ENCODE data around the gene ZFYVE9.

The ZFYVE9 gene

DNA sequence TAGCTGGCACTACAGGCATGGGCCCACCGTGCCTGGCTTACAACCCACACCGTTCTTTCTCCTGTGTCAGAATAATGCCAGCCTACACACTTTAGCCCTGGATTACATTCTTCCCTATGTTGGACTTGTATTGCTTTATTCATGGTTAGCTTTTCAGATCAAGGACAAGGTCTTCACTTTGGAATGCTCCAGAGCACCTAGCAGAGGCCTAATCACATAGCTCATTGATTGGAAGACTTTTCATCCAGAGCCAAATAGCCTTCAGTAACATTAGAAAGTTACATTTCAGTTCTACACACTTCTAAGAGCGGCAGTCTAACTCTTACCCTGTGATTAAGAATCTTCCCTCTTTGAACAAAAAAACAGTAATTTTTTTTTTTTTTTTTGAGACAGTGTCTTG lies 29.4 kb upstream of the ZFYVE9 start:
- DNase-seq (ENCODE audit: low read depth): no peak
- TF ChIP-seq POLR2A (IDR thresholded peaks at IDR 0.05; ENCODE audit: extremely low read depth, insufficient read length) (no peak), MYC (IDR thresholded peaks at IDR 0.05; ENCODE audit: low read depth, low read length) (no peak)
- TF ChIP-seq, protein P1, sequence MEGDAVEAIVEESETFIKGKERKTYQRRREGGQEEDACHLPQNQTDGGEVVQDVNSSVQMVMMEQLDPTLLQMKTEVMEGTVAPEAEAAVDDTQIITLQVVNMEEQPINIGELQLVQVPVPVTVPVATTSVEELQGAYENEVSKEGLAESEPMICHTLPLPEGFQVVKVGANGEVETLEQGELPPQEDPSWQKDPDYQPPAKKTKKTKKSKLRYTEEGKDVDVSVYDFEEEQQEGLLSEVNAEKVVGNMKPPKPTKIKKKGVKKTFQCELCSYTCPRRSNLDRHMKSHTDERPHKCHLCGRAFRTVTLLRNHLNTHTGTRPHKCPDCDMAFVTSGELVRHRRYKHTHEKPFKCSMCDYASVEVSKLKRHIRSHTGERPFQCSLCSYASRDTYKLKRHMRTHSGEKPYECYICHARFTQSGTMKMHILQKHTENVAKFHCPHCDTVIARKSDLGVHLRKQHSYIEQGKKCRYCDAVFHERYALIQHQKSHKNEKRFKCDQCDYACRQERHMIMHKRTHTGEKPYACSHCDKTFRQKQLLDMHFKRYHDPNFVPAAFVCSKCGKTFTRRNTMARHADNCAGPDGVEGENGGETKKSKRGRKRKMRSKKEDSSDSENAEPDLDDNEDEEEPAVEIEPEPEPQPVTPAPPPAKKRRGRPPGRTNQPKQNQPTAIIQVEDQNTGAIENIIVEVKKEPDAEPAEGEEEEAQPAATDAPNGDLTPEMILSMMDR (IDR thresholded peaks at IDR 0.05; ENCODE audit: low read depth, low read length): no peak
- TF ChIP-seq, protein P2, sequence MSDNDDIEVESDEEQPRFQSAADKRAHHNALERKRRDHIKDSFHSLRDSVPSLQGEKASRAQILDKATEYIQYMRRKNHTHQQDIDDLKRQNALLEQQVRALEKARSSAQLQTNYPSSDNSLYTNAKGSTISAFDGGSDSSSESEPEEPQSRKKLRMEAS (IDR thresholded peaks at IDR 0.05; ENCODE audit: low read depth, low read length): no peak
- no peak overlapping the region for H3K4me3 ChIP-seq (ENCODE audit: low read depth, low read length)

DNA sequence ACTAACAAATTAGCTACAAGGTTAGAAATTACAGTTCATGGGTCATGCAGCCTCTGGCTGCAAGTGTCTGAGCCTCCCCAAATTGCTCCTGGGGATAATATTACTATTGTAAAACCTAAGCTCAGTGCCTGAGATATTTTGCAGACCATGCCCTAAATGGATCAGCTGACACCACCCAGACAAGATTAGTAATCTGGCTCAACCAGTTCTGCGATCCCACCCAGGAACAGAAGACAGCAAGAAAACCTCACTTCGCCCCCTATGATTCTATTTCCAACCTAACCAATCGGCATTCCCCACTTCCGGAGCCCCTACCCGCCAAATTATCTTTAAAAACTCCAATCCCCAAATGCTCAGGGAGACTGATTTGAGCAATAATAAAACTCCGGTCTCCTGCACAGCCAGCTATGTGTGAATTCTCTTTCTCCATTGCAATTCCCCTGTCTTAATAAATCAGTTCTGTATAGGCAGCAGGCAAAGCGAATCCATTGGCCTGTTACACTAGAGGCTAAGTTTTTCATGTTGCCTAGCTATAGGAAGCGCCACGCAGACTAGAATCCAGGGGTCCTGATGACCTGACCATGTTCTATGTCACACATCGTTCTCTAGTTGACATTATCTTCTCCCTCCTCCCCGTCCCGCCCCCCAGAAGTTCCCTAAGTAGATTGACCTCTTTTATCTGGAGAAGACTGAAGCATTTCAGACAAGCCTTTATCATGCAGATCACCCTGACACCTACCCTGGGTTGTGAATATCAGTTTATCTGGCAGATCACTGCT lies 22.4 kb upstream of the ZFYVE9 start:
- TF ChIP-seq, protein P1 (IDR thresholded peaks at IDR 0.05; ENCODE audit: low read depth, low read length): no peak
- TF ChIP-seq POLR2A (IDR thresholded peaks at IDR 0.05; ENCODE audit: extremely low read depth, insufficient read length) (no peak), MYC (IDR thresholded peaks at IDR 0.05; ENCODE audit: low read depth, low read length) (no peak)
- TF ChIP-seq, protein P2 (IDR thresholded peaks at IDR 0.05; ENCODE audit: low read depth, low read length): no peak
- H3K4me3 ChIP-seq (ENCODE audit: low read depth, low read length): no peak overlapping the region
- no peak for DNase-seq (ENCODE audit: low read depth)

DNA sequence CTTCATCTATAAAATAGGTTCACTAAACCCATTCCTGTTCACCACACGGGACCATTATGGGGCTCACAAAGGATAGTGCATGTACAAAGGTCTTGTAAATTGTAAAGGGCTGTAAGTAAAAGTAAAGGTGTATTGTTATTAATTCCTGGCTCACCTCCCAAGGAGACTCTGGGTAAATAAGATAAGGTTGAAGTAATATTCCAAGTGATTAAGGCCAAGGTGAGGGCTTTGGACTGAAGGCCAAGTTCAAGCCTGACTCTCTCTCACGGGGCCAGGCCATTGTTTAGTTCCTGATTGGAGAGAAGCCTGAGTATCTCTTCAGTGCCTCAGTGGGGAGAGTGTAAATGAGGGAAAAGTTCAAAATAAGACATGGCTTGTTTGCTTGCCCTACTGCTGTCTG lies 19.5 kb upstream of the ZFYVE9 start:
- H3K4me3 ChIP-seq (ENCODE audit: low read depth, low read length): no peak overlapping the region
- DNase-seq (ENCODE audit: low read depth): no peak
- TF ChIP-seq, protein P1 (IDR thresholded peaks at IDR 0.05; ENCODE audit: low read depth, low read length): no peak
- TF ChIP-seq MYC (IDR thresholded peaks at IDR 0.05; ENCODE audit: low read depth, low read length) (no peak), POLR2A (IDR thresholded peaks at IDR 0.05; ENCODE audit: extremely low read depth, insufficient read length) (no peak)
- TF ChIP-seq, protein P2 (IDR thresholded peaks at IDR 0.05; ENCODE audit: low read depth, low read length): no peak

DNA sequence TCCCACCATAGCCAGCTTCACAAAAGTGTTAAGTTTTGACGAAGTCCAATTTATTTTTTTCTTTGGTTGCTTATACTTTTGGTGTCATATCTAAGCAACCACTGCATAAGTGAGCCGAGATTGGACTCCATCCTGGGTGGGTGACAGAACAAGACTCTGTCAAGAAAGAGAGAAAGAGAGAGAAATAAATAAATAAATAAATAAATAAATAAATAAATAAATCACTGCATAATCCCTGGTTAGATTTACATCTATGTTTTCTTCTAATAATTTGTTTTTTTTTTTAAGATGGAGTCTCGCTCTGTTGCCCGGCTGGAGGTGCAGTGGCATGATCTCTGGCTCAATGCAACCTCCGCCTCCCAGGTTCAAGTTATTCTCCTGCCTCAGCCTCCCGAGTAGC lies 18.3 kb upstream of the ZFYVE9 start:
- TF ChIP-seq, protein P1 (IDR thresholded peaks at IDR 0.05; ENCODE audit: low read depth, low read length): no peak
- TF ChIP-seq MYC (IDR thresholded peaks at IDR 0.05; ENCODE audit: low read depth, low read length) (no peak), POLR2A (IDR thresholded peaks at IDR 0.05; ENCODE audit: extremely low read depth, insufficient read length) (no peak)
- TF ChIP-seq, protein P2 (IDR thresholded peaks at IDR 0.05; ENCODE audit: low read depth, low read length): no peak
- no peak overlapping the region for H3K4me3 ChIP-seq (ENCODE audit: low read depth, low read length)
- DNase-seq (ENCODE audit: low read depth): no peak

DNA sequence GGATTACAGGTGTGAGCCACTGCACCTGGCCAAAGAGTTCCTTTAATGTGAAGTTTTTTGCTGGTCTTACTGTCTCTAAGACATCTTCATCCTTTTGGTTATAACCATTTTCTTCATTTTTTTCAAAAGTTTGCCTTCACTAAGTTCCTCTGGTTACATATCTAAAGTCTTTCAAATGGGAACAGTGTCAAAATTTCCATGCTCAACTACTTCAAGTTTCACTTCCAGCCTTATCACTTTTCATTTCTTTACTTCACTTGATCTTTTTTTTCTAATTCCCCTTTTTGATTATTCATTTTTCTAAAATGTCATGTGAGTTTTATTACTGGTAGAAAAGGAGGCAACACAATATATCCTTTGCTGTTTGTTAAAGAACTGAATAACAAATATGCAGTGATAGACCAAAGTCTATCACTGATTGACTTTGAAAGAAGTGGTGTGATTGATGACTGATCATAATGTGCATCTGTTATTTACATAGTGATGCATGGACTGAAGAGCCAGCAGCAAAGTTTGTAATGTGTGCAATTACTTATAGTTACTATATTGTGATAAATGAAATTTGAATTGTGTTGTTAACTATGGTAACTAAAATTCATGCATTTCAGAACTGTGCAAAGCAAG lies 16.0 kb upstream of the ZFYVE9 start:
- DNase-seq (ENCODE audit: low read depth): no peak
- no peak overlapping the region for H3K4me3 ChIP-seq (ENCODE audit: low read depth, low read length)
- TF ChIP-seq MYC (IDR thresholded peaks at IDR 0.05; ENCODE audit: low read depth, low read length) (no peak), POLR2A (IDR thresholded peaks at IDR 0.05; ENCODE audit: extremely low read depth, insufficient read length) (no peak)
- TF ChIP-seq, protein P1 (IDR thresholded peaks at IDR 0.05; ENCODE audit: low read depth, low read length): no peak
- TF ChIP-seq, protein P2 (IDR thresholded peaks at IDR 0.05; ENCODE audit: low read depth, low read length): no peak

Data from NB4 (cell line).